ENCODE measurements around the gene LHX4.

Gene LHX4

DNA sequence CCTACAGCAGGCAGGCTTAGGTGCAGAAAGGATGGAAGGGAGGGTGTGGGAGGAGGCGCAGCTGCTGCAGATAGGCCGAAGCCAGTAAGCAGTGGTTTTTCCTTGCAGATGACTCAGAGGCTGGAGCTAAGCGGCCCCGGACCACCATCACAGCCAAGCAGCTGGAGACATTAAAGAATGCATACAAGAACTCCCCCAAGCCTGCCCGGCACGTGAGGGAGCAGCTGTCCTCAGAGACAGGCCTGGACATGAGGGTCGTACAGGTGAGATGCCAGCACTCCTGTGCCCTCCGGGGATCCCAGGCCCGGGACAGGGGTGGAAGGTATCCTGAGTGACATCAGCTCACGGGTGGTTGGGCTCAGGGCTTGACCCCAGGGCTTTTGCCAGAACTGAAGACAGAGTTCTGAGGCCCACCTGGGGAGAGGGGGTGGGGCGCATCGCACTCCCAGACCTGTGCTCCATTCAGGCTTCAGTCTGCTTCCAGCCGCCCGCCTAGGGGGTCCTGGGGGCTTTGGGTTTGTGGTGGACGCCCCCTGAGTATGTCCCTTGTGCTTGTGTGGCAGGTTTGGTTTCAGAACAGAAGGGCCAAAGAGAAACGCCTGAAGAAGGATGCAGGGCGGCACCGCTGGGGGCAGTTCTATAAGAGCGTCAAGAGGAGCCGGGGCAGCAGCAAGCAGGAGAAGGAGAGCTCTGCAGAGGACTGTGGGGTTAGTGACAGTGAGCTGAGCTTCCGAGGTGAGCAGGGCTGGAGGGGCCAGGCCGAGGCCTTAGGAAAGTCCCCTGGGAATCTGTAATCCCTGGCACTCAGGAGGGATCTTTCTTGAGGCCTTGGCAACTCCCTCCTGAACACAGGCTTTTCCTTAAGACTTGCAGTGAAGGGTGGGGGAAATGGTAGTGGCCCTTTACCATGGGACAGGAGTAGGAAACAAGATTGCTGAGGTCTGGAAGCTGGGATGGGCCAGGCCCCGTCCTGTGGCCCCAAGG, 41.5 kb downstream of the LHX4 start:
- DNase-seq (ENCODE audit: low read depth in 2 of 2): no peak

DNA sequence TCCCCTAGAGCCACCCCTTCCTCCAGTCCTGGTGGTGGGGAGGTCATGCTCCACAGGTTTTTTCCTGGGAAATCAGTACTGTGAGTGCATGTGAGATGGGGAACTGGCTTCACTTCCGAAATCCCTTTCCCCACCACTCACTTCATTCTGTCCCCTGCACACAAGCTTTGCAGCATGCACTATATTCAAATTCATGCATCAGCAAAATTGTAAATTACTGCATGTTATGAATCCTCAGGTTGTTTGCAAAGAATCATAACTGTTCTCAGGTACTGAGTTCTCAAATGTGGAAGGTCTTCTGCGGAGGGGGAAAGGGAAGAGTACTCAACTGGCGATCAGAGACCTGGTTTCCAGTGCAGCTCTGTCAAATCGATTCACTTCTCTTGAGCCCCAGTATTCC, 42.3 kb downstream of the LHX4 start:
- no peak for DNase-seq (ENCODE audit: low read depth in 2 of 2)

DNA sequence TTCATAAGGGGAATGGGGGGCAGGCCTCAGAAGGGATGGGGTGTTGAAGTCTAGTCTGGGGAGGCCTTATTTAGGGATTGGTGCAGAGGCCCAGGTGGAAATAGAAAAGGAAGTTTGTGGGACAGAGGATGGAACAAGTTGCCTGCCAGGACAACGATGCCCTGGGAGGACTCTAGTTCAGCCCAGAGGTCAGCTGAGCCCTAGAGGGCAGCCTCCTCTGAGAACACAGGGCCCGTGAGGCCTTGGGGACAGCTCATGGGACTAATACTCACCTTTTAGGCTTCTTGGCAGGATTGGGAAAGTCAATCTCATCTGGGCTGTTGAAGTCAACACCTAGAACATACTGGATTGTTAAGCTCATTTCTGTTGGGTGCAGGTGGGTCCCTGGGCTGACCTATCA, 43.0 kb downstream of the LHX4 start:
- DNase-seq (ENCODE audit: low read depth in 2 of 2): no peak

DNA sequence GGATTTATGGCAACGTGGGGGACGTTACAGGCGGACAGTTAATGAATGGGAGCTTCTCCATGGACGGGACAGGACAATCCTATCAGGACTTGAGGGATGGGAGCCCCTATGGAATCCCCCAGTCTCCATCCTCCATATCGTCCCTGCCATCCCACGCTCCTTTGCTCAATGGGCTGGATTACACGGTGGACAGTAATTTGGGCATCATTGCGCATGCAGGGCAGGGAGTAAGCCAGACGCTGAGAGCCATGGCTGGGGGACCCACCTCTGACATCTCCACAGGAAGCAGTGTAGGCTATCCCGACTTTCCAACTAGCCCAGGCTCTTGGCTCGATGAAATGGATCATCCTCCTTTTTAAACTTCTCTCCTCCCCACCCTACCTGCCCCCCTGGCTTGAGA, 44.2 kb downstream of the LHX4 start:
- DNase-seq (ENCODE audit: low read depth in 2 of 2): no peak

DNA sequence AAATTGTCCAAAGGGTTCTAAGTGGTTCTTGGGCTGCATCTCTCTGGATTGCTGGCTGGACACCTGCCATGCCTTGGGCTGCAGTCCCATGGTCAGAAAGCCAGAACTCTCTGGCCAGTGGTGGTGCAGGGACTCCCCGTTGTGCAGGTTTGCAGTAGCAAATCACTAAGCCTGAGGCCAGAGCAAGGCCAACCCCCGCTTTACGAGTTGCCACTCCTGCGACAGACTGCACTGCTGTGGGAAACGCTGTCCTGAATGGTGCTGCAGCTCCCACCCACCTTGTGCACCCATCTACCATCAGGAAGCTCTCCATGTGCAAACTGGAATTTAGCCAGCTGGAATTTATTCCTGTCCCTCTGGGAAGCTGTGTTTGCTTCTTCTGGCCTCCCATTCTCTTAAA, 45.7 kb downstream of the LHX4 start:
- DNase-seq (ENCODE audit: low read depth in 2 of 2): no peak

DNA sequence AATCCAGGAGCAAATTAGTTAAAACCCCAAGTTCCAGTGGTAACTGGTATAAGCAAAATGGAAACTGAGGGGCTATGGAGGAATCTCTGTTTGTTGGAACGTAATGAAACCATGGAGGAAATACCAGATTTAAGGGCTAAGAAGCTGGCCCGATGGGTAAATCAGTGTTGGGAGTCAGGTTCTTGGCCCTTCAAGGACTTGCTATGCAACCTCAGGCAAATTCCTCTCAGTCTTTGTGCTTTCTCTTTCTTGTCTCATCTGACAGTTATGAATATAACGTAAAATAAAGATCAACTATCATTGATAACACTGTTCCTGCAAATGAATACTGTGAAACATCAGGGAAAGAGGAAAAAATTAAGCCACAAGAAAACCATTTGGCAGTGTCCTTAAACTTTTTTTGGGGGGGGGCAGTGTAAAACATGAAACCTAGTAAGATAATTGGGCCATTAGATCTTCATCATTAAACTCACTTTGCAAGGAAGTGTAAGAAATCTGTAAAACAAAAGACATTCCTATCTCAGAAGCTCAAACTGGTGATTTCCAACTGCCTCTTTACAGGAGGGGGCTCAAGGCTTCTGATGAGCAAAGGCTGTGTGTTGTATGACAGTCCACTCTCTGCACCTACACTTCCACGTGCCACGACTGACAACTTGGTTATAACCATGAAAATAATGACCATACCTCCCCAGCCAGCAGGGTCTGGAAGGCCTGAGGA, 47.6 kb downstream of the LHX4 start:
- no peak for DNase-seq (ENCODE audit: low read depth in 2 of 2)

DNA sequence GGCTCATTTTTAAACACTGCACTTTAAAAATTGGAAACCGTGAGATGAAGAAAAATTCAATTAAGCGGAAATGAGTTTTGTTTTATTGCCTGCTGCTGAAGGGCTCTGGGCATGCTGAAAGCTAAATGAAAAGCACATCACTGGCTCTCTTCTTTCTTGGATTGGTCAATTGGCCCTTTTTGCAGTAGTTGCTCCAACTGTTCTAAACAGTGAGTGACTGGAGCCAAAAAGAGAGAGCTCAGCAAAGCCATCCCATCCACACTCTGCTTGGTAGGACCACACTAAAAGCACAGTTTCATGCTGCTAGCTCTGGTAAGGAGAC, 48.1 kb downstream of the LHX4 start:
- no peak for DNase-seq (ENCODE audit: low read depth in 2 of 2)

DNA sequence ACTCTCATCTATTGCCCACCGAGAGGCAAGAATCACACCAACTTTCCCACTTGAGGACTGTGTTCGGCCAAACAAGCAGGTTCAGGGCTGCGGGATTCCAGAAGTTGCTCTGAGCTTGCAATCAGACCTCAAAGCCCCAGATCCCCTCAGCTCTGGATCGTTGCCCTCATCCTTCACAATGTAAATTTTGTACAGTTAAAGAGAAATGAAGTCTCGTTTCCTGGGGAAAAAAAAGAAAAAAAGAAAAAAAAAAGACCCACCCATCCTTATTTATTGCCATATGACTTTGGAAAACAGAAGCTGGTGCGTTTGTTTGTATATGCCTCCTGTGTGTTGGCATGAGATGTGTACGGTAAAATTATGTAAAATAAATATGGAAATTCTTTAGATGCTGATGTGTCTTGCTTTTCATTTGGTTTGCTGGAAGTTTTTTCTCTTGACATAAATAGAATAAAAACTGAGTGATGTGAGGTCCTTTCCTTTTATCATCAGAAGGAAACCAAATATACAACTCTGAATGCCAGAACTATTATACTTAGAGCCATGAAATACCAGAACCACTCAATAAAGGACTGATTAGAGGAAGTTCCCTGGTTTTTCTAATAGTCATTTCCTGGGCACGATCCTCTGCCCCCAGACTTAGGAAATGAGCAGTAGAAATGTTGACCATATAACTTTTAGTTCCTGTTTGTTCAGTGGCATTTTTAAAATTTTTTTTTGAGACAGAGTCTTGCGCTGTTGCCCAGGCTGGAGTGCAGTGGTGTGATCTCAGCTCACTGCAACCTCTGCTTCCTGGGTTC, 48.7 kb downstream of the LHX4 start:
- DNase-seq (ENCODE audit: low read depth in 2 of 2): no peak

DNA sequence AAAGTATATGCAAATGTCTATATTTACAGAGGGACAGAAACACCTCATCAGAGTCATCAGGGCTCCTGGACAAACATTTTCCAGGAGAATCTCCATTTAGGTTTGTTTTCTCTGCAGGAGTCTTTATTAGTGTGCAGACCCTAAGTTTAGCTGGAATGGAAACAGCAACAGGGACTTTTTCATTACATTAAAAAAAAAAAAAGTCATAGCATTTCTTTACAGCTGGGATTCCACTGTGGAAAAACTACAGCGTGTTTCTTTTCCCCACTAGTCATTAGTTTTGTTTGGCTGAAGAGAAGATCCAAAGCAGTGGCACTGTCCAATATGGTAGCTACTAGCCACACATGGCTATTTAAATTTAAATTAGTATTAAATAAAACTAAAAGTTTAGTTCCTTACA, 49.6 kb downstream of the LHX4 start:
- DNase-seq (ENCODE audit: low read depth in 2 of 2): no peak

DNA sequence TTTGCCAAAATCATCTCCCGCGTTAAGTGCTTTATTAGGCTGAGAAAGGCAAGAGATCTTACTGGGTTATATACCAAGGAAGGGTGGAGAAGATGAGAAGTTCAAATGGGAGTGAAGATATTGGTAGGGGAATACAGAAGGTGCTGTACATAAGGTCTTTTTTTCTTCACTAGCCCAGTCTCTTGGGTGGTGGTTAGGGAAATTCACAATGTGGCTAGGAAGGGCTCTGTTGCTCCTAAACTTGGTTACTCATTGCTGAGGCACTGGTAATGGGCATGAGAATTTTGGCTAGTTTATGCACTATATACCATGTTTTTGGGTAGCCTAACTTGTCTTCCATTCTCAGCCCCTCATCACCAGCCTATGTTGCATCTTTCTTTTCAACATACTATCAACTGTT, 50.6 kb downstream of the LHX4 start:
- DNase-seq (ENCODE audit: low read depth in 2 of 2): no peak

DNA sequence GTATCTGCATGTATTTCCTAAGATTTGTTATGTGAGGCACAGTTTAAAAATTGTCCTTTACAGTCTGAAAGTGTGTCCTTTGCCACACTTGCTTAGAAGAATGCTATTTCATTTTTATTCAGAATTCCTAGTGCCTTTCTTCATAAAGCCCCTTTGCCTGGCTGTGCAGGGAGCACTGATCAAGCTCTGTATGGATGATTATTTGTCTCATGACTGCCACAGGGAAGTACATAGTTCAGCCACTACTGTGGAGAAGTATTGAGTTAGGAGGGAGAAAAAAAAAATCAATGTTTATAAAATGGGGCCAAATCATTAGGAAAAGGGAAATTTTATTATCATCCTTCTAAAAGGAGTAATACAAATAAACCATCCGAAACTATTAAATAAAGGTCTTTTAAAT, 51.4 kb downstream of the LHX4 start:
- no peak for DNase-seq (ENCODE audit: low read depth in 2 of 2)

DNA sequence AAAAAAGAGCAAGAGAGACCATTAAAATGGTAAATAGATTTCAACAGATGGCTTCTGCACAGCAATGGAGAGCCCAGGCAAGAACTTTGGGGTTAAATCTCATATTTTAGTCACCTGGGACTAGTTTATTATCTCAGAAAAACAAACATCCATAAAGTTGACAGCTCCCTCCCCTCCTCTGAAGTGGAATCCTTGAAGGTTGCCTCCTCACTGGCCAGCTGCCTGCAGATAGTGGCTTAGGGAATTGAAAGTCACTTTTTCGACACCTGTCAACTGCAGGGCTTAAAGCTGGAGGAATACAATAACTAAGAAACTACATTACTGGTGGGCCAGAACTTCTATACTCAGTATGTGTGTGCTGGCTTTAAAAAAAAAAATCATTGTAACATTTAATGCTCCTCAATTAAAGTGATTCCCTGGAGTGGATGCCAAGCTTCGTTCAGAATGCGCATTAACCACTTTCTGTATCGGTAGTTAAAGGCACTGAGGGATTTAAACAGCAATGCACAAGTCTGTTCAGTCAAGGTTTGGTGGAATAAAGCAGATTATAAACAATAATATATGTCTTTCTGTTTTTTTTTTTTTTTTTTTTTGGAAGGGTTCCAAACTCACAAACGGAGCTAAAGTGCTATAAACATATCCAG, 52.5 kb downstream of the LHX4 start:
- DNase-seq (ENCODE audit: low read depth in 2 of 2): no peak

DNA sequence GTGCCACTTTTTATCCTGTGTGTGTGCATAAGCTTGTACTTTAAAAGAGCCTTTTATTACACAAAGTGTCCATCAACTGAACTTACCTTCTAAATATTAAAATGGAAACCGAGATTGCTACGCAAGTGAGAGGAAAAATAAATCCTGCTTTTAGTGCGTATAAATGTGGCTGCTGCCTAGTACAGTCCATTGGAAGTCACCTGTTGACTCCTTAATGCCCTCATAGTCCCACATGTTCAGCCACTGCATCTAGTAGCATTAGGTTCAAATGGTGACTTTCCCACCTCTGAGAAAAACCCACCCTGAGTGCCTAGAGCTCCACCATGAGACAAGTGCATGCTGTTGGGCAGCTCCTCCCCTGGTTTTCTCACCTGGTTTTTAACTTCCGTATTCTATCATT, 53.0 kb downstream of the LHX4 start:
- DNase-seq (ENCODE audit: low read depth in 2 of 2): no peak

DNA sequence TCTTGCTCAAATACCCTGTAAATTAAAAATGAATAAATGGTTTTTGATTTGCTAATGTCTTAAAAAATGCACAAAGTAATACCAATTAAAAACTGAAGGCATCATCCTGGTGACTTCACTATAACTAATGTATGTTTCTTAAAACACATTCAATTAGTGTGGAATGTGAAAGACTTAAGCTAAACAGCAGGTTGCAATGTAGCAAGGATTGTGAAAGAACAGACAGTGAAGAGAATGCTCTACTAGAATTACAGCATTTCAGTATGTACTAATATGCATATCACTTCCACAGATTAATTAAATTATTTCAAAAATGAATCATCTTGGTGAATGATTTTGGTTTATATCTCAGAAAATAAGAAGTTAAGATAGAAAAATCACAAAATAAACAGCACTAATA, 56.4 kb downstream of the LHX4 start:
- DNase-seq (ENCODE audit: low read depth in 2 of 2): no peak

DNA sequence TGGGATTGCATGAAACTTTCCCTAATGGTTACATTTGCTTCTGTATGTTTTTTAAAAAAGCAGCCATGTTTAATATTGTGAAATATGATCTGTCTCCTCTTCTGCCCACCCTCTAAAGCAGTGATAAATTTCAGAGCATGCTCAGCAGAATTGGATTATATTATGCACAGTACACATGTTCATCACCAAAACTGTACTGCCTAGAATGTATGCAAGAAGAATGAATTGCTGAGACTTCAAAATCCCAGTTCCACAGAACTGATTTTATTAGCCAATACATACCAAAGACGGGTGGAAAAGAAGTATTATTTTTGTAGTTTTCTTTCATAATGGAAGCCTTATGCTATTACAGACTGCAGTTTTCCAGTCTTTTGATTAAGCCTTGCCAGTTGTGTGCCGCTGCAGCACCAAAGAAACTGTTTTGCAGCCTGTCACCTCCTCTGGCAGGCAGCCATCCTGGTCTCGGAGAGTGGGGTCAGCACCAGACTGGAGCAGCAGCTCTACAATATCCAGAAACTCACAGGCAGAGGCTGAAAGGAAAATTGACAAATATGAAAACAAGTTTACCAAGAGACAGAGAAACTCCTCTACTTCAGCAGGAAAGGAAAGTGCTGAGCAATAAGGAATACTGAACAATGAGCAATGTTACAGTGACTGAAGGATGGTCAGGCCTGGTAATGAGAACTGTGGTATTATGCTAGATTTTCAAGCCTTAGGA, 58.1 kb downstream of the LHX4 start:
- DNase-seq (ENCODE audit: low read depth in 2 of 2): no peak

DNA sequence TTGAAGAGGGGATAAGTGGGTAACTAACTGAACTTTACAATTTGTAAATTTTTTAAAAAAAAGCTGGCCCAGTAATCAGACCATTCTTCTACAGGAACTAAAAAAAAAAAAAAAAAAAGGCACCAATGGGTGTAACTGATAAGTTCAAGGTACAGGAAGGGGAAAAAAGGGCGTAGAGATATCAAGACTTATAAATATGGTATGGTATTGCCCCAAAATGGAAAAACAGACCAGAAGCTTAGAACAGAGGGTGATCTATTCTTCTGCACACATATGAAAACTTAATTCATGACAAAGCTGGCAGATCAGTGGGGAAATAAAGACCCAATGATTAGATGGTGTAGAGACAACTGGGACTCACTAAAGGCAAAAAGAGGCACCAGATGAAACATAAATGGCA, 58.9 kb downstream of the LHX4 start:
- DNase-seq (ENCODE audit: low read depth in 2 of 2): no peak

DNA sequence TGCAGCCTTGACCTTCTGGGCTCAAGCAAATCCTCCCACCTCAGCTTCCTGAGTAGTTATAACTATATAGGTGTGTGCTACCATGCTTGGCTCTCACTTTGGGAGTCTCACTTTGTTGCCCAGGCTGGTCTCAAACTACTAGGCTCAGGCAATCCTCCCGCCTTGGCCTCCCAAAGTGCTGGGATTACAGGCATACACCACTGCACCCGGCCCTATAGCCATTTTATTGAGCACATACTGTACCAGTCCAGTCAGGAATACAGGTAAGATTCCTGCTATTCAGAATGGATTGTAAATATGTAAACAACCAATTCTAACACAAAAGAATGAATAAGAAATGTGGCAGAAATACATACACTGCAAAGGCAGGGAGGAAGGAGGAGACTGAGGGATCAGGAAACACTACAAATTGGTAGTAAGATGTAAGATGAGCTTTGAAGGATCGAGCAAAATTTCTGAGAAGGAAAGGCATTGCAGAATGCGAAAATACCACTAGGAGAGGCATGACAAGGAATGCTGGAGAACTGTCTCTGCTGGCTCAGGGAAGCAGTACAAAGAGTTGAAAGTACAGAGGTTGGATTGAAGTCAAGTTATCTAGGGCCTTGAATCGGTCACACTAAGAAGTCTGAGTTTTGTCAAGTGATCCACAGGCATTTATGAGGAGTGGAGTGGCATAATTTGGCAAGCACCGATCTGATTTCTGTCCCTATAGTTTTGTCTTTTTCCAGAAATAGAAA, 60.4 kb downstream of the LHX4 start:
- DNase-seq (ENCODE audit: low read depth in 2 of 2): no peak

DNA sequence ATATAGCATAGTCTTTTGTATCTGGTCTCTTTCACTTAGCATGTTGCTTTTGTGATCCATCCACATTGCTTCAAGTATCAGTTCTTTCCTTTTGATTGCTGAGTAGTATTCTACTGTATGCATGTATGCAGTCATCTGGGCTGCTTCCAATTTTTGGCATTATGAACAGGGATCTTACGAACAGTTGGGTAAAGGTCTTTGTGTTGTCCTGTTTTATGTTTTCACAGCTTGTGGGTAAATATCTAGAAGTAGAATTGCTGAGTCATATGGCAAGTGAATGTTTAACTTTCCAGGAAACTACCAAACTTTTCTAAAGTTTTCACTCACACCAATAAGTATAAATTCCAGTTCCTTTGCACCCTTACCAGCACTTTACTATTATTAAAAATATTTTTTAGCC, 60.9 kb downstream of the LHX4 start:
- no peak for DNase-seq (ENCODE audit: low read depth in 2 of 2)

DNA sequence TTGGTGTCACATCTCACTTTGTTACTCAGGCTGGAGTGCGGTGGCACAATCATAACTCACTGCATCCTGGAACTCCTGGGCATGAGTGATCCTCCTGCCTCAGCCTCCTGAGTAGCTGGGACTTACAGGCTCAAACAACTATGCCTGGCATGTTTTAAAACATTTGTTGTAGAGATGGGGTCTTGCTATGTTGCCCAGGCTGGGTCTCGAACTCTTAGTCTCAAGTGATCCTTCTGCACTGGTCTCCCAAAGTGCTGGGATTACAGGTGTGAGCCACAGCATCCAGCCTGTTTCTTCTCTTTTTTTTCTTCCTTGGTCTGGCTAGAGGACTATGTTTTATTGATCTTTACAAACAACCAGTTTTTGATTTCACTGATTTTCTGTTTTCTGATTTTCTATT, 64.6 kb downstream of the LHX4 start:
- no peak for DNase-seq (ENCODE audit: low read depth in 2 of 2)

DNA sequence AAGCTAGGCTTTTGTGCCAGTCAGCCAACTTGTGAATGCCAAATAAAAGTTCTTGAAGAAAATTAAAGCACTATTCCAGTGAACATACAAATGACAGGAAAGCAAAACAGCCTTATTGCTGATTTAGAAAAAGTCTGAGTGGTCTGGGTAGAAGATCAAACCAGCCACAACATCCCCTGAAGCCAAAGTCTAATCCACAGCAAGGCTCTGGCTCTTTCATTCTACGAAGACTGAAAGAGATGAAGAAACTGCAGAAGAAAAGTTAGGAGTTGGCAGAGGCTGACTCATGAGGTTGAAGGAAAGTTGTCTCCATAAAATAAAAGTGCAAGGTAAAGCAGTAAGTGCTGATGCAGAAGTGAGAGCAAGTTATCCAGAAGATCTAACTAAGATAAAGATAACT, 65.9 kb downstream of the LHX4 start:
- DNase-seq (ENCODE audit: low read depth in 2 of 2): no peak
